Thoracic aorta (tissue), 2 donors: ENCODE data around the gene FCHO1. TPM values are rescaled to one million over a fixed set of nuclear protein-coding genes. Genes with fewer than 3 reads are reported as not detected.

Experiments
- ATAC-seq: fragments of 150-250 bp; one replicate; pipeline ENCODE4 v1.8.0; 2017; ENCODE audit warnings: low read depth; ENCODE audit not compliant: insufficient number of reproducible peaks, low FRiP score
- DNase-seq: peaks from one replicate; pipeline ENCODE4 v3.0.0-alpha.2; 2020; ENCODE audit warnings: low spot score
- H3K27ac ChIP-seq, 2 donors: fragments of 200-600 bp; sonication (generic); 1 replicate in 1 of 2; 2 replicates in 1 of 2; pipeline ENCODE4 v1.5.1; 2016; ENCODE audit warnings: mild to moderate bottlenecking in 2 of 2, moderate library complexity in 2 of 2
- H3K27me3 ChIP-seq: fragments of 200-600 bp; sonication (generic); replicated peaks from 2 replicates; pipeline ENCODE4 v1.6.0; 2016; ENCODE audit warnings: mild to moderate bottlenecking; ENCODE audit not compliant: insufficient read depth
- H3K36me3 ChIP-seq: fragments of 200-600 bp; sonication (generic); one replicate; pipeline ENCODE4 v1.5.1; 2016
- H3K4me1 ChIP-seq, 2 donors: fragments of 200-600 bp; sonication (generic); 1 replicate in 1 of 2; 2 replicates in 1 of 2; pipeline versions ENCODE4 v1.5.1 to v1.6.0; 2016; ENCODE audit warnings: low read depth in 2 of 2, mild to moderate bottlenecking in 1 of 2; ENCODE audit not compliant: control insufficient read depth in 1 of 2
- H3K4me3 ChIP-seq: fragments of 200-600 bp; sonication (generic); 2 replicates; pipeline ENCODE4 v1.5.1; 2016; ENCODE audit warnings: mild to moderate bottlenecking
- H3K9me3 ChIP-seq: fragments of 200-600 bp; sonication (generic); 2 replicates; pipeline ENCODE4 v1.5.1; 2016
- CTCF ChIP-seq: fragments of 200-600 bp; sonication (generic); IDR thresholded peaks from one replicate; pipeline ENCODE4 v1.5.1; 2019; ENCODE audit warnings: antibody characterized with exemption
- total RNA-seq, 2 donors: library from RNA; depleted of rRNA; stranded (reverse); fragments of >200 nt; gene quantifications; one replicate each; pipeline versions ENCODE4 v1.1.0 to v1.2.3, GENCODE V29; 2016

The FCHO1 gene
- total RNA-seq, 2 donors from 2014 or later: 8.5 to 8.9 TPM

DNA sequence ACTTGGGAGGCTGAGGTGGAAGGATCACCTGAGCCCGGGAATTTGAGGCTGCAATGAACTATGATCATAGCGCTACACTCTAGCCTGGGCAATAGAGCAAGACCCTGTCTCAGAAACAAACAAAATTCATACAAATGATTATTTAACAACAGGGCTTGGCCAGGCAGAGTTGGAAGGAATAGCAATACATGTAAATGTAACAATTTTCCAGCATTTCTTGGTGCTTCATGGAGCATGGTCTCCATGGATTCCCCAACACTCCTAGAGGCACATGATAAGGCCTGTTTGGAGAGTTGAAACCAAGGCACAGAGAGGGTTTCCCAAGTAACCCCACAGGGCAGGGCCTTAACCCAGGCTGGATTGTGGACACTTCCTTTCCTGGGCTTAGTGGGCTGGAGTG lies 59.8 kb downstream of the FCHO1 start:
- Histone ChIP-seq H3K36me3 (no peaks in the 10 kb centered on the region), H3K9me3 (no peaks in the 10 kb centered on the region), H3K27ac (no peak overlapping the region), H3K4me3 (no peak overlapping the region), H3K4me1 (no peaks in the 10 kb centered on the region), H3K27me3 (no peaks in the 10 kb centered on the region)
- ATAC-seq (no peak), DNase-seq (no peak)
- no peak for TF ChIP-seq CTCF

DNA sequence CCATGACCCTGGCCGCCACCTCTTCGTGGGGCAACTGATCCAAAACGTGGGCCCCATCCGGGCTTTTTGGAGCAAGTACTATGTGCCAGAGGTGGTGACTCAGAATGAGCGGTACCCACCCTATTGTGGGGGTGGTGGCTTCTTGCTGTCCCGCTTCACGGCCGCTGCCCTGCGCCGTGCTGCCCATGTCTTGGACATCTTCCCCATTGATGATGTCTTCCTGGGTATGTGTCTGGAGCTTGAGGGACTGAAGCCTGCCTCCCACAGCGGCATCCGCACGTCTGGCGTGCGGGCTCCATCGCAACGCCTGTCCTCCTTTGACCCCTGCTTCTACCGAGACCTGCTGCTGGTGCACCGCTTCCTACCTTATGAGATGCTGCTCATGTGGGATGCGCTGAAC lies 60.4 kb downstream of the FCHO1 start:
- TF ChIP-seq CTCF: no peak
- Histone ChIP-seq H3K27me3 (no peaks in the 10 kb centered on the region), H3K36me3 (no peaks in the 10 kb centered on the region), H3K4me1 (no peaks in the 10 kb centered on the region), H3K27ac (no peak overlapping the region), H3K9me3 (no peaks in the 10 kb centered on the region), H3K4me3 (no peak overlapping the region)
- DNase-seq: no peak
- no peak for ATAC-seq

GRCh38 chr19:17812099-17812498 lies 60.8 kb downstream of the FCHO1 start:
- no peaks in the 10 kb centered on the region for H3K4me1 ChIP-seq
- H3K9me3 ChIP-seq: no peaks in the 10 kb centered on the region
- H3K36me3 ChIP-seq: no peaks in the 10 kb centered on the region
- TF ChIP-seq CTCF: no peak
- ATAC-seq (no peak), DNase-seq (no peak)
- H3K27ac ChIP-seq: no peak overlapping the region
- no peaks in the 10 kb centered on the region for H3K27me3 ChIP-seq
- H3K4me3 ChIP-seq: no peak overlapping the region

GRCh38 chr19:17817668-17818363 lies 66.5 kb downstream of the FCHO1 start:
- Histone ChIP-seq H3K27me3 (no peaks in the 10 kb centered on the region), H3K4me3 (no peak overlapping the region), H3K4me1 (no peaks in the 10 kb centered on the region), H3K9me3 (no peaks in the 10 kb centered on the region), H3K36me3 (no peaks in the 10 kb centered on the region), H3K27ac (no peak overlapping the region)
- DNase-seq (no peak), ATAC-seq (no peak)
- no peak for TF ChIP-seq CTCF

GRCh38 chr19:17821190-17821589 lies 69.9 kb downstream of the FCHO1 start, which contains the start of gene INSL3:
Gene INSL3, minus strand, starts transcription at chr19:17821519. Its CDS starts 13 bp downstream, at chr19:17821506.
- Histone ChIP-seq H3K27ac (no peak within 1 kb of the TSS), H3K36me3 (no peaks in the 10 kb centered on the region), H3K4me3 (no peak within 1 kb of the TSS), H3K4me1 (no peaks in the 10 kb centered on the region), H3K9me3 (no peaks in the 10 kb centered on the region), H3K27me3 (no peaks in the 10 kb centered on the region)
- ATAC-seq: no peak
- no peak for TF ChIP-seq CTCF
- DNase-seq: no peak
